Astrocyte (in vitro differentiated cells and primary cell): Measurements from ENCODE around the gene SLC4A2. TPM values are rescaled to one million over a fixed set of nuclear protein-coding genes. Genes with fewer than 3 reads are reported as not detected.
A peak's percentile ranks its signal among the peaks of the same experiment; 100 is the strongest.

Experiments used
- DNase-seq: peaks from one replicate; pipeline ENCODE4 v3.0.0-alpha.2; 2010; ENCODE audit warnings: low read depth
- FAIRE-seq: peaks from 2 replicates; lab custom pipeline; 2011; peaks lifted over from hg19 to GRCh38; lab: Jason Lieb, UNC
- H2AFZ ChIP-seq: 2 replicates; pipeline ENCODE4 v1.6.0; 2012; ENCODE audit warnings: low read depth, low read length, inconsistent platforms
- H3K27ac ChIP-seq: 2 replicates; pipeline ENCODE4 v1.5.1; 2011; ENCODE audit warnings: low read depth, low read length, inconsistent platforms
- H3K27me3 ChIP-seq: 2 replicates; pipeline ENCODE4 v1.6.0; 2011; ENCODE audit warnings: low read length, inconsistent platforms; ENCODE audit not compliant: insufficient read depth
- H3K36me3 ChIP-seq: 2 replicates; pipeline ENCODE4 v1.5.1; 2011; ENCODE audit warnings: low read length, inconsistent platforms; ENCODE audit not compliant: insufficient read depth
- H3K4me1 ChIP-seq: 2 replicates; pipeline ENCODE4 v1.5.1; 2011; ENCODE audit warnings: low read length, inconsistent platforms; ENCODE audit not compliant: insufficient read depth
- H3K4me2 ChIP-seq: 2 replicates; pipeline ENCODE4 v1.6.0; 2012; ENCODE audit warnings: low read length, inconsistent platforms
- H3K4me3 ChIP-seq: 2 replicates; pipeline ENCODE4 v1.5.1; 2011; ENCODE audit warnings: low read depth, mild to moderate bottlenecking, low read length, inconsistent platforms; ENCODE audit not compliant: insufficient read depth
- H3K79me2 ChIP-seq: 2 replicates; pipeline ENCODE4 v1.6.0; 2012; ENCODE audit warnings: mild to moderate bottlenecking, low read length, inconsistent platforms; ENCODE audit not compliant: insufficient read depth
- H3K9ac ChIP-seq: 2 replicates; pipeline ENCODE4 v1.6.0; 2012; ENCODE audit warnings: mild to moderate bottlenecking, low read length, inconsistent platforms
- H3K9me3 ChIP-seq: 2 replicates; pipeline ENCODE4 v1.5.1; 2012; ENCODE audit warnings: low read depth, mild to moderate bottlenecking, low read length, inconsistent platforms; ENCODE audit not compliant: insufficient read depth
- H4K20me1 ChIP-seq: 2 replicates; pipeline ENCODE4 v1.6.0; 2012; ENCODE audit warnings: low read length, inconsistent platforms; ENCODE audit not compliant: insufficient read depth
- H3K27ac Mint-ChIP-seq: one replicate; pipeline ENCODE4 v1.8.0; 2021; ENCODE audit warnings: mild to moderate bottlenecking, mixed read lengths; ENCODE audit not compliant: unreplicated experiment
- H3K27me3 Mint-ChIP-seq: one replicate; pipeline ENCODE4 v1.8.0; 2021; ENCODE audit warnings: low read depth, mixed read lengths; ENCODE audit not compliant: unreplicated experiment
- H3K36me3 Mint-ChIP-seq: one replicate; pipeline ENCODE4 v1.8.0; 2021; ENCODE audit warnings: low read depth, mixed read lengths; ENCODE audit not compliant: unreplicated experiment
- H3K4me1 Mint-ChIP-seq: one replicate; pipeline ENCODE4 v1.8.0; 2021; ENCODE audit warnings: low read depth, mixed read lengths; ENCODE audit not compliant: unreplicated experiment
- H3K4me3 Mint-ChIP-seq: one replicate; pipeline ENCODE4 v1.8.0; 2021; ENCODE audit warnings: mild to moderate bottlenecking, moderate library complexity, mixed read lengths; ENCODE audit not compliant: unreplicated experiment
- H3K9me3 Mint-ChIP-seq: one replicate; pipeline ENCODE4 v1.8.0; 2021; ENCODE audit warnings: mild to moderate bottlenecking, mixed read lengths; ENCODE audit not compliant: unreplicated experiment
- CTCF ChIP-seq: IDR thresholded peaks from 2 replicates; pipeline ENCODE4 v1.5.1; 2011; ENCODE audit warnings: low read depth, mild to moderate bottlenecking, inconsistent platforms, low read length, moderate library complexity; ENCODE audit not compliant: insufficient read depth
- EZH2 ChIP-seq: IDR thresholded peaks from 2 replicates; pipeline ENCODE4 v1.6.1; 2012; ENCODE audit warnings: mild to moderate bottlenecking, low read length, inconsistent platforms; ENCODE audit not compliant: insufficient read depth
- total RNA-seq: library from RNA; stranded (reverse); gene quantifications from 2 replicates; pipeline ENCODE4 v1.2.1, GENCODE V29; 2021

The SLC4A2 gene
- total RNA-seq, 1 donor from 2014 or later = 302 TPM

GRCh38 chr7:151057506-151057988, 1.8 kb upstream of the SLC4A2 start, which contains the start of gene CDK5:
Gene CDK5 (minus strand): TSS chr7:151057897. CDS start chr7:151057848, 49 bp downstream.
- peaks cover 34% of the 10 kb centered on the region for H4K20me1 ChIP-seq
- no peak for TF ChIP-seq CTCF
- TF ChIP-seq EZH2 = no peak
- peaks cover 8% of the 10 kb centered on the region for H3K27me3 Mint-ChIP-seq
- peak within 1 kb of the TSS; percentile 81 for H3K9ac ChIP-seq
- no peak for DNase-seq
- no peaks in the 10 kb centered on the region for H3K9me3 ChIP-seq
- no peaks in the 10 kb centered on the region for H3K27me3 ChIP-seq
- H3K4me3 ChIP-seq = peak within 1 kb of the TSS; percentile 80
- H3K79me2 ChIP-seq = peaks cover 29% of the 10 kb centered on the region
- H3K27ac Mint-ChIP-seq = peak within 1 kb of the TSS; percentile 97
- peak within 1 kb of the TSS; percentile 83 for H2AFZ ChIP-seq
- peaks cover 30% of the 10 kb centered on the region for H3K4me1 Mint-ChIP-seq
- peak within 1 kb of the TSS; percentile 93 for H3K27ac ChIP-seq
- peak within 1 kb of the TSS; percentile 91 for H3K4me2 ChIP-seq
- no peaks in the 10 kb centered on the region for H3K36me3 ChIP-seq
- peak within 1 kb of the TSS; percentile 94 for H3K4me3 Mint-ChIP-seq
- H3K9me3 Mint-ChIP-seq = peaks cover 1% of the 10 kb centered on the region
- peaks cover 14% of the 10 kb centered on the region for H3K36me3 Mint-ChIP-seq
- FAIRE-seq = no peak
- H3K4me1 ChIP-seq = peaks cover 43% of the 10 kb centered on the region

GRCh38 chr7:151057989-151058780, 1.2 kb upstream of the SLC4A2 start:
- Histone ChIP-seq H3K4me3 (peak overlapping the region; percentile 80), H3K4me1 (peaks cover 47% of the 10 kb centered on the region), H3K9ac (peak overlapping the region; percentile 81), H3K79me2 (peaks cover 33% of the 10 kb centered on the region), H4K20me1 (peaks cover 36% of the 10 kb centered on the region), H3K27me3 (no peaks in the 10 kb centered on the region), H3K9me3 (no peaks in the 10 kb centered on the region), H3K27ac (peak overlapping the region; percentile 93), H2AFZ (peak overlapping the region; percentile 70), H3K36me3 (no peaks in the 10 kb centered on the region), H3K4me2 (peak overlapping the region; percentile 91)
- DNase-seq = peak; percentile 99
- TF ChIP-seq EZH2 = no peak
- no peak for TF ChIP-seq CTCF
- H3K9me3 Mint-ChIP-seq = peaks cover 1% of the 10 kb centered on the region
- H3K27ac Mint-ChIP-seq = peak overlapping the region; percentile 97
- peaks cover 30% of the 10 kb centered on the region for H3K4me1 Mint-ChIP-seq
- H3K27me3 Mint-ChIP-seq = peaks cover 4% of the 10 kb centered on the region
- H3K4me3 Mint-ChIP-seq = peak overlapping the region; percentile 94
- no peak for FAIRE-seq
- H3K36me3 Mint-ChIP-seq = peaks cover 11% of the 10 kb centered on the region
